GM21737 (cell line): Measurements from ENCODE around the gene EPHA10.

Source experiments
- ATAC-seq: cut with Tn5 transposase; IDR thresholded peaks from one replicate; pipeline ENCODE4 v1.9.1; 2021; ENCODE audit warnings: mild to moderate bottlenecking, moderate library complexity; ENCODE audit not compliant: unreplicated experiment

The EPHA10 gene

DNA sequence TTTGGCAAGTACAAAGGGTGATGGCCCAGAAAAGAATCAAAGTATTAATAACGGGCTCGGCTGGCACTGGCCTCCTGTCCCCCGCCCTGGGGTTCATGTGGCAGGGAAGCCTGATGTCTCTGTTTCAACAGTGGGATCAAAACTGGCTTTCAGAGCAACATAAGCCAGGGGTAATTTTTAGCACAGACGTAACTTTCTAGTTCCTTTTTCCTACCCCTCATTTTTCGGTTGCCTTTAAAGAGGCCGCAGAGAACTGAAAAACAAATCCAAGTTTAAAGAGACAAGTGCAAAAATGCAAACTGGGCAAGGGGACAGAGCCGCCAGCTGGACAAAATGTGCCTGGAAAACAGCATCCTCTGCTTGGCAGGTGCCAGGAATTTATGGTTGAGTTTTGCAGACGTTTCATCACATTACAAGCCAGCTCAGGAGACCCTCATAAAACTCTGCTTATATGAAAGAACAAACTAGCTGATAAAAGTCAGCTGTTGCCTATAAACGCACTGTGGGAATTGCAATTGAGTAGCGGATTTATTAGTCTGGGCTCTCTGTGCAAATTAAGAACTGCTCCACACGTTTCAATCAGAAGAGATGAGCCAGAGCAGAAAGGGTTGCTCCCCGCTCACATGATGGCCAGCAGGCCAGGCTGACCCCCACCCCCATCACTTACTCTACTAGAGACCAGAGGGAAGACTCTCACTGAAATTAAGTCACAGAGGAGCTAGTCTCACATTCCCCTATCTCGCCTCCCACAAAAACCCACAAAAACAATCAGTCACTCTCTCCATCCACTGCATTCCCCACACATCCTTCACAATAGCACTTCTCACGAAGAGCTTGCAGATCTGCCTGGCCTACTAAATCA lies 88.4 kb downstream of the EPHA10 start:
- no peak for ATAC-seq

DNA sequence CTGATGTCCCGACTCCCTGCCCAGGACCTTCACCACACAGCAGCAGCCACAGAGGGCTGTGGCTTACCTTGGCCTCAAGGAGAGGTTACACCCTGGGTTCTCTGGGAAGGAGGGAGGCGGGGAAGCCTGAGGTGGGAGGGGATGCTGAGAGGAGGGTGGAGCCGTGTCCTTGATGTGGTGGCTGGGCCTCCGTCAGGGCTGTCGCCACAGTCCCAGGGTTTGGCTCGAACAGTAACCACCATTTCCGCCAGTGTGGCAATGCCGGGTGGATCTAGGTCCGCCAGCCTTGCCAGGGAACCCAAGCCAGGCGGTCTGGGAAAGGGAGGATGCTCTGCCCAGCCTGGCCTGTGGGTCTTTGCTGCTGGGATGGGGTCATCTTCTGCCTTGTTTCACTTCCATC lies 91.0 kb downstream of the EPHA10 start:
- no peak for ATAC-seq

DNA sequence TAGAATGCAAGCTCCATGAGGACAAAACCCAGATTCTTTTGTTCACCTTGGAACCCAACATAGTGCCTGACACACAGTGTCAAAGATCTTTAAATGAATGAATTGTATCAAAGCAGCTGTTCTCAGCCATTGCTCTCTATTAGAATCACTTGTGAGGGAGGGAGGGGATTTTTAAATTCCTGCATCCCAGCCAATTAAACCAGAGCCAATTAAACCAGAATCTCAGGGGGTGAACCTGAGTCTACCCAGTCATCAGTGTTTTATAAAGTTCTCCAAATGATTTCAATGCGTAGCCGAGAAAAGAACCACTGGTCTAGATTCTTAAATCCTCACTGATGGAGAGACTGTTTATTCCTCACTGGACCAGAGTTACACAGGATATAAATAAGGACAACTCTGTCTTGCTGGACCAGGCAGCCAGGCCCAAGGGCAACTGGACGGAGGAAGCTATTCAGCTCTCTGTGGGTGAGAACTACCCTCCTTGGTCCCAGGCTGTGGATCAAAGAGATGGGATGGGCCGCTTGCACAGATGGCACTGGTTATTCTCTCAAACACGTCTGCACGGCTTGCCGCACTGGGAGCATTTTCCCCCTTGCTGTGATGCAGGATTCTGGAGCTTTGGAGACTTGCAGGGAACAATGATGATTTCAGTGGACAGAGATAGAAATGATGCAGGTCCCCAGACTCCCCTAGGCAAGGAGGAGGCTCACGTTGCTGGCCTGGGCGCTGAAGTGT lies 92.6 kb downstream of the EPHA10 start:
- ATAC-seq, result no peak

DNA sequence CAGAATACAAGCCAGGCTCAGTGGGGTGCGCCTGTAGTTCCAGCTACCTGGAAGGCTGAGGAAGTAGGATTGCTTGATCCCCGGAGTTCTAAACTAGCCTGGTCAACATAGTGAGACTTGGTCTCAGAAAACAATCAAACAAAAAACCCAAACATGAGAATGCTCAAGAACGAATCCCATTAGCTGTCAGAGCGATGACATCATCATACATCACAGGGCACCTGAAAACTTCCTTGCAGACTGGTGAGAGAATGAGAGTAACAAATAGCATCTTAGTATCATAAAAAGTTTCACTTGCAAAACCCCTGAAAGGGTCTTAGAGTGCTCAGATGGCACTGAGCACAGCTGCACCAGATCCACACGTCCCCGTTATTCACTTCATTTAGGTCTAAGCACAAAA lies 93.7 kb downstream of the EPHA10 start:
- no peak for ATAC-seq

DNA sequence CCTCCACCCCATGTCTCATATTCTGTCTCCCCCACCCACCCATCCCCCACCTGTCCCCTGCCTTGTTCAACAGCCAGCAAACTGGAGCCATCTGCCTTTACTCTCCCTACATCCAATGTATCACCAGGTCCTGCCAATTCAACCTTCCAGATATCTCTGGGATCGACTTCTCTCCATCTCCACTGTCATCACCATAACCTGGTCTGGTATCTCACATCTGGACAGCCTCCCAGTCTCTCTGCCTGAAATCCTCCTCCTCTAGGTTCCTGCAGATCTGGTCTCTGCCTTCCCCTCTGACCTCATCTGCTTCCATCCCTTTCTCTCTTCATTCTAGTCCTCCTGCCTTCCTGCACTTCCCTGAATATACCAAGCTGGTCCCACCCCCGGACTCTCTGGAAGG lies 94.8 kb downstream of the EPHA10 start:
- ATAC-seq, result no peak

DNA sequence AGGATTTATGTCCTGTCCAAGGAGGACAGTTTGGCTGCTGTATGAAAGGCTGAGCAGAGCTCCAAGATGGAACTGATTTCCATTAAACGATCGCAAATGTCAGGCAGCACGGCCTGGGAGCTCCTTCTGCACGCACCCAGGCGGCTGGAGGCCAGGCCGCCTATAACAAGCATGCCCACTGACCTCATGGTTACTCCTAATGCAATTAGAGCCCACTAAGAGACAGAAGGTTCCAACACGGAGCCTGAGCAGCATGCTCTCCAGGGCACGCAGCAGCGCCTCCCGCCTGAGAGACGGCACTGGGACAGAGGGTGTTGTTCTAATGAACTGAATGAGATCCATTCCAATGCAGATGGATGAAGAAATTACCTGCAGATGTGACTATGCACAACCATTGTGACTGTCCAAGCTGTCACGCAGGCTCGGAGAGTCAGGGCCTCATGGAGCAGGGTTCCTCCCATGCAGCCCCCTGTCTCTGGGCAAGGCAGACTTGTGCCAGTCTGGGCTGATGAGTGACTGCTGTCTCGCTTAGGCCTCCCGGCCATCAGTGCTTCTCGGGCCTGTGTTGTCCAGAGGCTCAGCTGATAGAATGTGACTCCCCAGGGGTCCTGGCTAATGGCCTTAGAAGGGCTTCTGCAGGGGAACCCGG lies 97.8 kb downstream of the EPHA10 start:
- no peak for ATAC-seq

DNA sequence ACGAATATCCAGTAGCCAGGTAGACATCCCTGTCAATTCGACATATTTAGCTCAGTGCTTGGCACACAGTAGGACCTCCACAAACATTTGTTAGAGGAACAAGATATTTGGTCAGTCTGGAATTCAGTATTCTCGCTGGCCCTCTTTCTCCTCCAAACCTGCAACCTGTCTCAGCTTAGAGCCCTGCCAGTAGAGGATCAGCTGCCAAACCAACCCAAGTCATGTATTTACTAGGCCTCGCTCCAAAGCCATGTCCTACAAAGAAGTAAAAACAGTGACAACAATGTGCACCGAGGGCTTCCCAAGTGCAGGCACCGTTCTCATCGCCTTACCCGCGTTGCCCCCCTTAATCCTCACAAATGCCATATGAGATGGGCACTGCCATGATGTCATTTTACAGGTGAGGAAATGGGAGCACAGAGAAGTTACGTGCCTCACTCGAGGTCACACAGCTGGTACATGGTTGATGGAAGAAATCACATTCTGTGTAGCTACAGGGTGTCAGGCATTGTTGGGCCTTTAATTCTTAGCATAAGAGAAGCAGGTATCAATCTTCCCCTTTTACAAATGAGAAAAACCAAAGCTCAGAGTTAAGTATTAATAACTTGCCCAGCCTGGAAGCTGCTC lies 98.6 kb downstream of the EPHA10 start:
- ATAC-seq, result no peak
